AG04450 (cell line): Measurements from ENCODE around the gene TRIM41. TPM values are rescaled to one million over a fixed set of nuclear protein-coding genes. Genes with fewer than 3 reads are reported as not detected.

Experiments used
- polyA plus RNA-seq: library from polyadenylated mRNA; depleted of rRNA; stranded (reverse); fragments of >200 nt; gene quantifications from 2 replicates; pipeline ENCODE4 v1.2.3, GENCODE V29; 2011; rRNA removed
- small RNA-seq: library from RNA; depleted of rRNA; stranded (forward); fragments of <200 nt; gene quantifications from one replicate; pipeline ENCODE3, GENCODE V24; 2012; ENCODE audit warnings: low read depth; ENCODE audit not compliant: insufficient read length

TRIM41 gene
- polyA plus RNA-seq, 1 experiment, result 11.5 TPM

Small RNAs within 50 kb of the gene (small RNA-seq; reads per million reads assigned to genes)
- gene MIR4638, result not detected
- not detected for gene SNORD95
- gene SNORD96A, result not detected

Other genes with a start within 250 kb of the TRIM41 start
- gene BTNL3, start 234.4 kb upstream of the TRIM41 start, polyA plus RNA-seq, result not detected in 2 replicates
- gene BTNL9, start 183.0 kb upstream of the TRIM41 start, polyA plus RNA-seq, result not detected in 2 replicates
- not detected in 2 replicates for gene OR2V1, start 92.1 kb upstream of the TRIM41 start, polyA plus RNA-seq
- gene OR2V2, start 75.7 kb upstream of the TRIM41 start, polyA plus RNA-seq, result not detected in 2 replicates
- 0.66 and 1.1 TPM in 2 replicates for gene TRIM7, start 18.1 kb upstream of the TRIM41 start, polyA plus RNA-seq
- 4,422 and 6,028 TPM in 2 replicates for gene RACK1, start 20.6 kb downstream of the TRIM41 start, polyA plus RNA-seq
- 6.2 and 8.7 TPM in 2 replicates for gene TRIM52, start 37.9 kb downstream of the TRIM41 start, polyA plus RNA-seq
- not detected in 2 replicates for gene OR4F3, start 144.0 kb downstream of the TRIM41 start, polyA plus RNA-seq